Inflammatory macrophage treated with lipopolysaccharide for 4 hours (primary cell): ENCODE measurements around the gene RTL10.
"Not testable (repeated sequence)": the region's sequence is repeated elsewhere in the genome, so short reads cannot be mapped to it uniquely, and the experiment has no call there.

Source experiments
- DNase-seq: peaks from one replicate; pipeline ENCODE4 v3.0.0-alpha.2; 2020

The RTL10 gene

DNA sequence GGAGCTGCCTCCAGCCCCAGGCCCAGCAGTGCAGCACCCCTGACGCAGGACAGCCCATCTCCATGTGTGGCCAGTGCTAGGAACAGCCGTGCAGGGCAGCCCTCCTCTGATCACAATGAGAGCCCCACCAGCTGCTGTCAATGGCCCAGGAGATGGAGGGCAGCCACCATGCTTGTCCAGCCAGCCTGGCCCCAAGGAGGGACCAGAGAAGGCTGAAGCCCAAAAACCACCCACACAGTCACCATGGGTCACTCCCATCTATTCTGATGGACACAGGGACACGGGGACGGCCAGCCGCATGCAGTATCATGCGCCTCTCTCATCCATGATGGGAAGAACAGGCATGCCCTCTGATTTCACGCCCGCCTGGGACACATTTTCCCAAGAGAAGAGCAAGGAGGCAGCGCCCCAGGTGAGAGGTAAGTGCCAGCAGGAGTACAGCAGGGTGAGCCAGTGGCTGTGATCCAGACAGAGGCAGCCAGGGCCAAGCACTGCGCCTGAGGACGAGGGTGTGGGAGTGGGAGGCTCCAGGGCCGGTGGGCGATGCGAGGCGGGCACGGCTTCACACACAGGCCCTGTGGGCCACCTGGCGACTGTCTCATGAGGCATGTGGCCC is 33.6 kb upstream of the RTL10 start:
- no peak for DNase-seq

DNA sequence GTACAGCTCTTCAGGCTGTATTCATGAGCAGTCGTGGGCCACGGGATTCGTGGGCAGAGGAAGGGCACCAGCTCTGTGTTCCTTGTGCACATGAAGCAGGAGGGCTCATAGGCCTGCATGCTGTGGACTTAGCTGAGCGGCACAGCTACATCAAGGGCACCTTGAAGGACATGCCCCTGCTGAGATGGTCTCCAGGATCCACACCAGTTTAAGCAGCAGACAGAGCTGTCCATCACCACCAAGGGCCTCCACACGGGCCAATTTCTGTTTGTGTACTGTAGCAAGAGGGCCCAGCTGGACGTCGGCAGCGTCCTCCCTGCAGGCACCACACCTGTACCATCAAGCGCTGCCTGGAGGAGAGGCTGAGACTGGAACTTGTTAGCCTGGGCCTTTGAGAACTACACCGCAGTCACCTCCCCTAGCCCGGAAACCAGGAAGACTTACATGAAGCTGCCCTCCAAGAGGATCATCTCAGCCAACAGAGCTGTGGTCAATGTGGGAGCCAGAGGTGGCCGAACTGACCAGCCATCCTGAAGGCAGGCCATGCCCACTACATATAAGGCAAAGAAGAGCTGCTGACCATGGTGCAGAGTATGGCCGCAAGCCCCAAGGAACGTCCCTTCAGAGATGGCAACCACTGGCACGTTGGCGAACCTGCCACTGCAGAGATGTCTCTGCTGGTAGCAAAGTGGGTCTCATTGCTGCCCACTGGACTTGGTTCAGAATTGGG is 32.7 kb upstream of the RTL10 start:
- no peak for DNase-seq

DNA sequence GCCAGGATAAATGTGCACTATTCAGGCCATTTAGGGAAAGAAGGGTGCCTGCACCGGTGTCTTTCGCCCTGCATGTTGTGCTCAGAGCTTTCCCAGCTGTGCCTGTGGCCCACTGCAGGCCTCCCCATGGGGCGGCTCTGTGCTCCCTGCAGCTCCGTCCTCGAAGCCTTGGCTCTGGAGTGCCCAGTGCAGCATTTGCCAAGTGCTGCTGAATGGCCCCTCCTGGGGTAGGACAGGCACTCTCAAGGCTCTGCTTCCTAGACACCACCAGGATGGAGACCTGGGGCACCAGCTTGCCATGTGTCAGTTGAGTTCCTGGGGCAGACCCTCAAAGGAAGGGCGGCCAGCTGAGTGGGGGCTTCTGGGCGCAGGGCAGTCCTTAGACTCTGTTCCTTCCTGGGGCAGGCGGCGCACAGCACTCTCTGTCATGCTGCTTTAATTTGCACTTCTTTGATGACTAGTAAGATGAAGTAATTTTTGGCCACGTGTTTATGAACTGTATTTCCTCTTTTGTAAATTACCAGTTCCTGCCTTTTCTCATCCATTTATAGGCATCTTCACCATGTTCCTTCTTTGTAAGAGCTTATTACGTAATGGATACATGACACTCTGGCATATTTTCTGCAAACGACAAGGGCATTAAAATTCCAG is 32.1 kb upstream of the RTL10 start:
- peak; percentile 97 for DNase-seq

DNA sequence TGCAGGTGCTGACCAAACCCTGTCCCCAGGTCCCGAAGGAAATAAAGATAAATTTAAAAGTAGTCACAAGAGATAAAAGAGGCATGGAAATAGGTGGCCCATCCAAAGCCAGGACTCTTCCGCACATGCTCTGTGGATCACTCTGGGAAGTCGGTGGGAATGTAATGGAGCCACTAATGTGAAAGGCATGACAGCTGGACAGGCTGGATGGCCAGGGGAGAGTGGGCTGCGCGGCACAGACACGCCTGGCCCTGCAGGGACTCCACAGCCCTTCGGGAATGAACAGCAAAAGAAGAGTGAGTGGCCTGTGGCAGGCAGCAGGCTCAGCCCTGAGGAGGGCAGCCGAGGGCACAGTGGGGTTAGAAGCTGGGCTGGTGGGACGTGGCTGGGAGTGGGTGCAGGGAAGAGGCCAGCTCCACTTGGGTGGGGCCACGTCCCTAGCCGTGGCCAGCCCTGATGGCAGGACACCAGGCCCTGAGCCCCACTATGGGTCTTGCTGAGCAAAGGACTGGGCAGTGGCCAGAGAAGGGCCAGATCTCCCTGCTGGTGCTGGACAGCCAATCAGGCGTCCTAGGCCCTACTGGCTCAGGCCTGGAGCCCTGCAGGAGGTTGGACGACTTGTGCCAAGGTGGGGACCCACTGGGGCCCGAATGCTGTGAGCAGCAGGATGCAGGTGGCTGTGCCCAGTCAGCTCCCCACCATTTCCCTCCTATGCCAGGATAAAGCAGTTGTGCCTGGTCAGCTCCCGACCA is 31.3 kb upstream of the RTL10 start:
- DNase-seq: no peak

DNA sequence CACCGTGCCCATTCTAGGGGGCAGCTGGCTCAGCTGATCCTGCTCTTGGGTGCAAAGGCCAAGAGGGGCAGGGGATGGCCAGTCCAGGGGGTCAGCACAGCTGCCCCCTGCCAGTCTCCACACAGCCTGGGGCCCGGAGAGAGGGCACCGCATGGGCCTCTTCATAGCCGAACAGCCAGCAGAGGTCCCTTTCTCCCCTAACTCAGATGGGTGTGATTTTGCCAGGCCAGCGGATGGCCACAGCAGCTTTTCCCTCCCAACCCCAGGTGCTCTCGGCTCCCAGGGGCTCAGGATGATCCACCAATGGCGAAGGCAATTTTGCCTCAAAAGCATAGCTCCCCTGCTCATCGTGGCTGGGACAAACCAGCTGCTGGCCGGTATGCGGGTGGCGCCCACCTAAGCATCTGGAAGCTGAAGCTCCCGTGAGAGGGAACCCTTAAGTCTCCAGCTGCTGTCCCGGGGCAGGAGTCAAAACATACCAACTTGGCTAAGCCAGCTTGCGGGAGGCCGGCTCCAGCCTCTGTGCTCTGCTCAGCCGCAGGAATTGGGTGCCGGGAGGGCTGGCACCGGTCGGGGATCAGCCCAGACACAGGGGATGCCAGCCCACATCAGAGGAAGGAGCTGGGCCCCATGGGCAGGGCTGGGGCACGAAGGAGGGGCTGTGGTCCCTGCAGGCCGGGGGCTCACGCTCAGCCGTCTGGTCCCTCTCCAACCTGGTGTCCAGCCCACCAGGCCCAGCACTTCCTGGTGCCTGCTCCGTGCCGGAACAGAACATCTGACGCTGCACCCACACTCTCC is 30.5 kb upstream of the RTL10 start:
- no peak for DNase-seq

DNA sequence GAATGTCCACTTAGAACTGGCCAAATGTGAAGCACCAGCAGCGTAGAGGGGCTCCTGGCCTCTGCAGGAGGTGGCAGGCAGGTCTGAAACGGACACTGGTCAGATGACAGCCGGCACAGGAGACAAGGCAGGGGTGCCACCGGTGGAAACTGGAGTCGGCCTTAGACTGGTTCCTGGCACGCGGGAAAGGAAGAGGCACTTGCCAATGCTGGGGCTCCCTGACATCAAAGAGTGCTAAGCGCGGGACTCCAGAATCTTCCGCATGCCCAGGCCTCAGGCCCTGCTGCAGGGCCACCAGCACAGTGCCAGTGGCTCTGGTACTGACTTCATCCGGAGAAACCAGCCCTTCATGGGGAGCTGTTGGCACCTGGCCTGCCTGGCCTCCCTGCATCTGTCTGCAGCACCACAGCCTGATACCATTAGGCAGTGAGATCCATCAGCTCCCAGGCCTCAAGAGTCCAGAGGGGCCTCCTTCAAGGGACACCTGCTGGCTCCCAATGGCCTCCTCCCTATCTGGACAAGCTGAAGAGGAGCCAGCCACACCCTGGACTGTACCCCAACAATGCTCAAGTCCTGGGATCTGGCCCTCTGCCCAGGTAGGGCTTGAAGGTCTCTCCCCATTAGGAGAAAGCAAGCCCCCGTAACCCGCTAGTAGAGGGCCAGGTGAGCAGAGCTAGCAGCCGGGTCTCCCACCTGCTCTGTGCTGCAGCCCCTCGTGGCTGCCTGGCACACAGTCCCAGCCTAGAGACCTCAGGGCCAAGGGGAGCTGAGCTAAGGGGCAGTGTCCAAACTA is 29.7 kb upstream of the RTL10 start:
- no peak for DNase-seq

DNA sequence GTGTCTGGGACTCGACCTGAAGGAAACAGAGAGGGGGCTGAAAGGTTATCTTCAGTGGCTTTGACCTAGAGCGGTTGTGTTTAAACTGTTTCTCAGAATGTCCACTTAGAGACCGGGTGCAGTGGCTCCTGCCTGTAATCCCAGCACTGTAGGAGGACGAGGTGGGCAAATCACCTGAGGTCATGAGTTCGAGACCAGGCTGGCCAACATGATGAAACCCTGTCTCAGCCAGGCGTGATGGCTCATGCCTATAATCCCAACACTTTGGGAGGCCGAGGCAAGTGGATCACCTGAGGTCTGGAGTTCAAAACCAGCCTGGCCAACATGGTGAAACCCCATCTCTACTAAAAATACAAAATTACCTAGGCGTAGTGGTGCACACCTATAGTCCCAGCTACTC is 28.8 kb upstream of the RTL10 start:
- DNase-seq: not testable (repeated sequence)

DNA sequence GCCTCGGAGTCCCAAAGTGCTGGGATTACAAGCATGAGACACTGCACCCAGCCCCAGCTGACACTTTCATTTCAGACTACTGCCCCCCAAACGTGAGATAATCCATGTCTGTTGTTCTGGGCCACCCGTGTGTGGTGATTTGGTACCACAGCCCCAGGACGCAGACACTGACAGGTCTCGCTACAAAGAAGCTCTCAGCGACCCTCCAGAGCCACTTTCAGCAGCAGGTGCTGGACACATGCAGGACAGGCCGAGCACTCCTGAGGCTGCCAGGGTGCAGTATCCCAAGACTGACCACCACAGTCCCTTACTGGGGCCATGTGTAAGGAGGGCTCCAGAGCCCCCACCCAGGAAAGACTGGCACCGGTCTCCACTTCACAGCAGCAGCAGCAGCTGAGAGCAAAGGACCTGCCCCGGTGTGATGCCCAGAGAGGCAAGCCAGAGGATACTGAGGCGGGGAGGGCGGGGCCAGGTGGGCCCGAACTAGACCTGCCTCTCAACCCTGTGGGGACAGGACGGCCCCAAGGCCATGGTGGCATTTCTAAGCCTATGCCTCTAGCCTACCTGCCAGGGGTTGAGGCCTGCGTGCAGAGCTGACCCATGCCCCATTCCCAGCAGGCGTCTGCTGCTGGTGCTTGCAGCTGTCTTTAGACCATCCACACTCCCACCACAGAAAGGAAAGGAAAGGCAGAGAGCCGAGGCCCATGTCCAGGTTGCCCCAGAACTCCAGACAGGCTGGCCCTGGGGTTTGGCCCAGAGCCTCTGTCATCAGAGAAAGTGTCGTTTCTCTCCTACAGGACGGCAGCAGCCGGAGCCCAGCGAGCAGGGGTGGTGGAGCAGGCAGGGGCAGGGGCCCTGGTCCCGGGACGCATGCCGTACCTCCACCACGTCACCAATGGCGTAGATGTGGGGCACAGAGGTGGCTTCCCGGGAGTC is 28.0 kb upstream of the RTL10 start:
- DNase-seq: no peak

DNA sequence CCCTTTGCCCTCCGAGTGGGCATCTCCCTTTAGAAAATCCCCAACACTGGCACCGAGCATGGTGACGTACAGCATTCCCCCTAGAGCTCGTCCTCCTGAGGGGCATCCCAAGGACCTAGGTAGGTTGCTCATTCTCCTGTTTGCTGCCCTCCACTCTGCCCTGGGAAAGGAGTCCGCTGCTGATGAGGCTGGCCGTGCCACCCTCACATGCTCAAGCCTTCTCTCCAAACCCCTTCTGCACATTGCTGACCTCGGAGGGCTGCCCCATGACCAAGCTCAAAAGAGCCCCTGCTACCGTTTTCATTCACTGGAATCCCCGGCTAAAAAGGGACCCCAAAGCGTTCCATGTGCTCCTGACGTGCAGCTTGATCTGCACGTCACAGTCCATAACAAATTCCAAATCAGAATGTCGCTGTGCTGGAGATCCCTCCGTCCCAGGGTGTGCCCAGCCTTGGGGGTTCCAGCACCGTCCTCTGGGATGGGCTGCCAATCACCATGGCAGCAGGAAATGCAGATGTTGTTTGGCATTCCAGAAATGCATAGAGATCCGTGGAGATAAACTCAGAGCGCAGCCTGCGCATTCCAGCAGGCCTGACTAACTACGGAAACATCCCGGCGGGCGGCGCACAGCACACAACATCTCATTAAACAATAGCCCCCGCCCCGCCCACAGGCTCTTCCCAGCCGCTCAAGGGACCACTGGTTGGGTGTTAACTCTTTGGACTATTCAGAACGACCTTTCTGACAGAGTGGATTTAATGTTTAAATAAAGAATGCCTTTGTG is 26.3 kb upstream of the RTL10 start:
- DNase-seq: no peak

DNA sequence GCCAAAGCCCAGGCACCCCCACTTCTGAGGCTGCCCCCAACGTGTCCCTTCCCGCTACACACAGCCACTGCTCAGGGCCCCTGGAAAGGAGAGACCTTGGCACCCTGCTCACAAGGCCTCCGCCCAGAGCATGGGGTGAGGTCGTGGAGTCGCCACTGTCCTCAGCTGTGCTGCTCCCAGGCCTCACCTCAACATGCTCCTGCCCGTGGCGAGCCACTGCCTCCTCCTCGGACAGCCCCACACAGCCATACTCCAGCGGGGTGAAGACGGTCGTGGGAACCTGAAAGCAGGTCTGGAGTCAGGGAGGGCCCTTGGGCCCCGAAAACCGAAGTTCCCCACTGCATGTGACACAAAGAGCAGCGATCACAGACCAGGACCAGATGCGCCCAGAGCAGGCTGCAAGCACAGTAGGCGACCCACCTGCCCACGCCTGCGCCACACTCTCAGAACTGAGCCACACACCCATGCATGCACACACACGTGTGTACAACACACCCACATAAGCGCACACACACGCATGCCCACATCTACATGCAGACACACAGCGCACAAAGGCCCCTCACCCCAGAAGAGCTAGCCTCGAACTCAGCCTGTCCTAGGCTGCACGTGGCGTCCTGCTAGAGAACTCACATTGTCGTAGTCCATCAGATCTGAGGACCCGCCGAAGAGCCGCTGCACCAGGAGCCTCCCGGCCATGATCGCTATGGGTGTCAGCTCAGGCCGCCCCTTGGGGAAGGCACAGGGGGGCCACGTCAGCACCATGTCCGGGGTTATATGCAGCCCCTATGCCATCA is 25.5 kb upstream of the RTL10 start:
- DNase-seq: no peak

DNA sequence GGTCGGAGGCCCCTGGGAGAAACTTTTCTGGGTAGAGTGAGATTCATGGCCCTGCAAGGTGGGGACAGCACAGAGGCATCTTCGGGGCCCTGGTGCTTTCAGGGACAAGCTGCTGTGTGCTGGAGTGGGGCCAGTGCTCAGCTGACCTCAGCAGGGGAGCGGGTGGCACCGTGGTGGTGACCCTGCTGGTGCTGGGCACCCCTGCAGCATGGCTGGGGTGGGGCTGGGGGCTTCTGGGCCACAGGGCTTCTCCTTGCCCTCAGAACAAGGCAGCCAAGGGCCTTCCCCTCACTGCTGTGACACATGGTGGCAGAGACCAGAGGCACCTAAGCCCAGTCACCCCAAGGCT is 24.9 kb upstream of the RTL10 start:
- no peak for DNase-seq

DNA sequence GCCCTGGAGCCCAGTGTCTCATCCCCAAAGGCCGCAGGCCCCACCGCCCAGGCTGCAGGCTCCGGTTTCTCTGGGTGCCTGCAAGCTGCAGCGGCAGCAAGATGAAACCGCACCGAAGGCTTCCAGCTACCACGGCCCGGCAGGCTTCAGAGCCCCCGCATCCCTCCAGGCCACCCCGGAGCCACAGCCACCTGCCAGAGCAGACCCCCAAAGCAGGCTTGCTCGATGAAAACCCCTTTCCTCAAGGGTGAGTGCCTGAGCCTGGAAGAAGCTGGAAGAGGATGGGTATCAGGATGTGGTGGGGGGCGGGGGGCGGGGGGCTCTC is 24.5 kb upstream of the RTL10 start:
- DNase-seq: no peak

DNA sequence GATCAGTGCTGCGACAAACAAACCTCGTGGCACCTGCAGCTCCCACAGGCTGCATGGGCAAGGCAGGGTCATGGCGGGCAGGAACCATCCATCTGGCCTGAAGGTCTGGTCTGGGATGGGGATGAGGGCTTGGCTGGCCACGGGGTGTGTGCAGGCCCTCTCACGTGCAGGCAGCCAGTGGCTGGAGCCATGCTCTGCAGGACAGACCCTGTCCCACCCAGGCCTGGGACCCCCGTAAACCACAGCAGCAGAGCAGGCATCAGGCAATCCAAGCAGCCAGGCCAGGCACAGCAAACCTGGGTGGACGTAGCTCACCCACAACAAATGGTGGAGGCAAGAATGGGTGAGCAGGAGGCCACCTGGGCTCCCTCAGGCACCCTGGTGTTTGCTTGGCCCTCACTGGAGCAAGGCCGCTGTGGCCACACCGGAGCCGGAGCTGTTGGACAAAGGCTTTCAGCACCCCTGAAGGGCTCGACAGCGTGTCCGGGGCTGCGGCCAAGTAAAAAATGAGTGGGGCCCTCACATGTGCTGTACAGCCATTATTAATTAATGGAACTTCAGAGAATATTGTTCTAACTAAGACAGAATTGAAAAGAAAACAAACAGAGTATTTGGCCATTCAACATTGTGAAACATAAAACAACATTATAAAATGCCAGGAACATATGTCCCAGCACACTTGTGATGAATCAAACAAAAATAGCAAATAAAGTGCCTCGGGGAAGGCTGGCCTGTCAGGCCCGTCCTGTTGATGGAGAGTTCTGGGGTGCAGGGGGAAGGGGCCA is 24.0 kb upstream of the RTL10 start:
- no peak for DNase-seq

DNA sequence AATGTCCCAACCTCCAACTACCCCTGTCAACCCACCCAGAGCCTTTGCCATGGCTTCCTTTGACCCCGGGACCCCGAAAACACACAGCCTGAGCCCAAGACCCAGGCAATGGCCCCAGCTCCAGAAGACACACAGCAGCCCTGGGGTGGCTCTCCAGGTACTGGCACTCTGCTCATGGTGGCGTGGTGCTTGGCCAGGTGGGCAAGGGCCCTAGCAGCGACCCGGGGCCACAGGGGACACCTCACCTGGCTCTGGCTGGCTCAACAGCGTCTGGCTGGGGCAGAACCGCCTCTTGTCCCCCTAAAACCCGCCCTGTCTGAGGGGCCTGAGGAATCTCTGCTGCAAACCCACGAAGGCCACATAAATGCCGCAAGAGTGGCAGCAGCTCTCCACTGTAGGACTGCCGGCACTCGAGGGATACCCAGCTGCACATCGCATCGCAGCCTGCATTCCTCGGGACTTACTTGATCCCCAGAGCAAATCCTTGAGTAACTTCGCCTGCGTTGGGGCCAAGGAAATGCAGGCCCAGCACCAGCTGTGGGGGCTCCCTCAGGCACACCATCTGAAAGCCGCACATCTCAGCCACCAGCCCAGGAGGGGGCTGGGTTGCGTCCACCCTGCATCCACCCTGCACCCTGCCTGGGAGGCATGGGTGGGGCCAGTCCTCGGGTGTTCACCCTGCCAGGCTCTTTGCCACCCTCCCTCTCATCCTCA is 23.1 kb upstream of the RTL10 start:
- no peak for DNase-seq

DNA sequence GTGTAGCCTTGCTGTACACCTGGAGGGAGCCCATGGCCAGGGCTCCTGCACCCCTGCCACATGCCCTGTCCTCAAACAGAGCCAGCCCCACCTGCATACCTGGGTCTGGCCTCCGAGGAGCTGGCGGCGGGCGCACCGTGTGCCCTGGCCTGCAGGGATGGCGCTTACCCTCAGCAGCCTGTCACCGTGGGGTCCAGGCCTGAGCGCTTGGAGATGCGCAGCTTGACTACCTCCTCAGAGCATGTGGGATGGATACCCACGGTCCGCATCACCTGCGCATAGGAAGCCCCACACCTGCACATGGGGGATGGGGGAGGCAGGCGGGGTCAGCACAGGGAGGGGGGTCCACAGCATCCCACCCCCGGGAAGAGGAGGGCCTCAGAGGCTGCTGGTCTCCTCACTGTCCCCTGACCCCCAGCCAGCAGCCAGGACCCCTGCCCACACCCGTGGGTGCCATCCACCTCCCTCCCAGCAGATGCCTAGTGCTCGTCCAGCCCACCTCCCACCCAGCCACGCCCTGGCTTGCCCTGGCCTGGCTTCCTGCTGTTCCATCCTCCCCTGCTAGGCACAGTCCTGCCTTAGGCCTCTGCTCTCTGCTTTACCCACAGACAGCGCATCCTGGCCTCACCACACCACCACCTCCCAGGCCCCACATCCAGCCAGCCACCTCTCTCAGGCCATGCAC is 22.4 kb upstream of the RTL10 start:
- no peak for DNase-seq

DNA sequence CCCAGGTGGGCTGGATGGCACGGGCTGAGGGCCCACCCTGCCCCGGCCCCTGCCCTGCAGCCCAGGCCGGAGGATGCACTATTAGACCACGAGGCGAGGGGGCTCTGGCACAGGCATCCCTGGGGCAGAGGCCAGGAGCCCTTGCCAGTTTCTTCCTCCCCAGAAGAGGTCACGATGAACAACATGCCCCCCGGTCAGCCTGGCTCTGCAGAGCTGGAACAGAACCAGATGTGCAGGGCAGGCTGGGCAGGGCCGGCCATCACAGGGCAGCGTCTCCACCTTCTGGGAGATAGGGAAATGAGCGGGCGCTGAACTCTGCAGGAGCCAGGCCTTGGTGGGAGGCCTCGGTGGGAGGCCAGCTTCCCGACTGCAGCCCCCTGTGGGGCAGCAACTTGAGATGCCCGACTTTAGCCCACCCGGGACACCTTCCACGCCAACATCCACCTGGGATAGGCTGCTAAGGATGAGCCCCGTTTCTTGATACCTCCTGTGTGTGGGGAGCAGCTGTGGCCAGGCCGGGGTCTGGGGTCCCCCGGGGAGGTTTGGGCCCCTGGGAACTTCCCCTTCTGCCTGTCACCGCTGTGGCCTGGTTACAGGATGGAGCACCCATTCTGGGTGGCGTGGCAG is 21.8 kb upstream of the RTL10 start:
- no peak for DNase-seq
